ENCODE measurements around the gene CES1.
"Not testable (repeated sequence)": the region's sequence is repeated elsewhere in the genome, so short reads cannot be mapped to it uniquely, and the experiment has no call there.

CES1 gene

DNA sequence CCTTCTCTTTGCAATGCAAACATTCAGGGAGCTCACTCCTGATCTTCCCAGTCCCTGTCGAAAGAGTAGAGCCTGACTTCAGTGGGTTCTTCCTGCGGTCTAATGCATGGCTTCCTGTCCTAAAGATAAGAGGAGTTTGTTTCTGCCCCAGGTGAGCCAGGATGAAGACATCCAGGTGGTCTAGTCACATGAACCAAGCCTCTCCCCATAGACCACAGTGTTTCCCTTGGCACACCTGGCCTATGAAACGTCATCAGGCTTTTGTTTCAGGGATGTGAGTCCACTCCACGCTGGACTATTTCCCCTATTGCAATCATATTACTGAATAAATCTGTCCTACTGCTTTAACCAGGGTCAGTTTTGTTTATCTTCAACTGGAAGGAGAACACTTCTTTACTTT is 21.1 kb downstream of the CES1 start:
- no peak for DNase-seq (ENCODE audit: low read depth, low spot score)
- Histone ChIP-seq H3K4me3 (ENCODE audit: insufficient read length, low read depth) (no peak overlapping the region), H3K27me3 (ENCODE audit: insufficient read depth, insufficient read length) (no peaks in the 10 kb centered on the region), H3K36me3 (ENCODE audit: insufficient read depth, insufficient read length, low read length) (no peaks in the 10 kb centered on the region), H3K4me1 (ENCODE audit: insufficient read depth, insufficient read length) (no peaks in the 10 kb centered on the region), H3K9ac (ENCODE audit: insufficient read length, low read depth) (no peak overlapping the region), H3K9me3 (ENCODE audit: insufficient read depth, low read length) (no peaks in the 10 kb centered on the region)
- no peak for TF ChIP-seq ZNF274 (IDR thresholded peaks at IDR 0.05; ENCODE audit: low read depth, low read length)
- no peak for TF ChIP-seq SUZ12 (IDR thresholded peaks at IDR 0.05; ENCODE audit: extremely low read depth, insufficient read depth, insufficient read length)
- no peak for TF ChIP-seq YY1 (IDR thresholded peaks at IDR 0.05; ENCODE audit: insufficient read depth, insufficient read length)

- no peak for DNase-seq (ENCODE audit: low read depth, low spot score)
- H3K9ac ChIP-seq (ENCODE audit: insufficient read length, low read depth): no peak overlapping the region
- H3K4me3 ChIP-seq (ENCODE audit: insufficient read length, low read depth): no peak overlapping the region
- no peaks in the 10 kb centered on the region for H3K27me3 ChIP-seq (ENCODE audit: insufficient read depth, insufficient read length)
- H3K9me3 ChIP-seq (ENCODE audit: insufficient read depth, low read length): no peaks in the 10 kb centered on the region
- H3K36me3 ChIP-seq (ENCODE audit: insufficient read depth, insufficient read length, low read length): no peaks in the 10 kb centered on the region
- H3K4me1 ChIP-seq (ENCODE audit: insufficient read depth, insufficient read length): no peaks in the 10 kb centered on the region
- TF ChIP-seq YY1 (IDR thresholded peaks at IDR 0.05; ENCODE audit: insufficient read depth, insufficient read length) (no peak), ZNF274 (IDR thresholded peaks at IDR 0.05; ENCODE audit: low read depth, low read length) (no peak)
Measured at GRCh38 chr16:55810451-55810961, 22.4 kb downstream of the CES1 start.

DNA sequence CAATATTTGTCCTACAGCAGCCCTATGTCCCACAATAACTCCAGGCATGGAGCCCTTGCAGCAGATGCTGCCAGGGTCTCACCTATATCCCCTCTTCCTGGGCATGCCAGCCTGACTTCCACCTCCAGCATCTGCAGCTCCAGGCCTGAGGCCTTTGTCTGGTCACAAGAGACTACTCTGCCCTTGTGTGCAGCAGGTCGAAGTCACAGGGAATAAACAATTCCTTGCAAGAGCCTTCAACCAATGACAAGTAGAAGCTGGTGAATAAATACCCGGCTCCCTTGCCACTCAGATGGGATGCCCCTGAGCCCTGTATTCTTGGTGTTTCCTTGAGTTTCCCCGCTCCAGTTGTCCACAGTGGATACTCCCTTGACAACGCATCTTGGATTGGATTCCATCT is 23.0 kb downstream of the CES1 start:
- no peak overlapping the region for H3K9ac ChIP-seq (ENCODE audit: insufficient read length, low read depth)
- H3K27me3 ChIP-seq (ENCODE audit: insufficient read depth, insufficient read length): no peaks in the 10 kb centered on the region
- DNase-seq (ENCODE audit: low read depth, low spot score): no peak
- H3K9me3 ChIP-seq (ENCODE audit: insufficient read depth, low read length): no peaks in the 10 kb centered on the region
- H3K36me3 ChIP-seq (ENCODE audit: insufficient read depth, insufficient read length, low read length): no peaks in the 10 kb centered on the region
- H3K4me1 ChIP-seq (ENCODE audit: insufficient read depth, insufficient read length): no peaks in the 10 kb centered on the region
- TF ChIP-seq YY1 (IDR thresholded peaks at IDR 0.05; ENCODE audit: insufficient read depth, insufficient read length) (no peak), ZNF274 (IDR thresholded peaks at IDR 0.05; ENCODE audit: low read depth, low read length) (no peak), SUZ12 (IDR thresholded peaks at IDR 0.05; ENCODE audit: extremely low read depth, insufficient read depth, insufficient read length) (no peak)
- H3K4me3 ChIP-seq (ENCODE audit: insufficient read length, low read depth): no peak overlapping the region

DNA sequence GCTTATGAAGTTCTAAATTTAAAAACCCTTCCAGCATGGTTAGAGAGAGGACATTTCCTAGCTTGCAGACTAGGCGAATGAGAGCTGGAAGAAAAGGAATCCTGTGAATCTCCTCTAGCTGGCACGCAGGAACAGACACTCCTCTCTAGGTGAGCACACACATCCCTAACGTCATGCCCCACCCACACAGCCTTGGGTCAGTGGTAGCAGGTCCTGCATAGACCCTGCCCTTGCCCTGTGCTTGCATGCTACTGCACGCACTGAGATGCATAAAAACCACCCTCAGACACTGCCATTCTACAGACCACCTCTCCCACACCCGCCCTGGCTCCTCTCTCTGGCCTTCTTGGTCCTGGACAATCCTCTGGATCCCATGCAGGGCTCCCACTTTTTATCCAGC is 23.5 kb downstream of the CES1 start:
- Histone ChIP-seq H3K36me3 (ENCODE audit: insufficient read depth, insufficient read length, low read length) (no peaks in the 10 kb centered on the region), H3K9ac (ENCODE audit: insufficient read length, low read depth) (no peak overlapping the region), H3K9me3 (ENCODE audit: insufficient read depth, low read length) (no peaks in the 10 kb centered on the region), H3K4me1 (ENCODE audit: insufficient read depth, insufficient read length) (no peaks in the 10 kb centered on the region), H3K27me3 (ENCODE audit: insufficient read depth, insufficient read length) (no peaks in the 10 kb centered on the region), H3K4me3 (ENCODE audit: insufficient read length, low read depth) (no peak overlapping the region)
- DNase-seq (ENCODE audit: low read depth, low spot score): no peak
- TF ChIP-seq SUZ12 (IDR thresholded peaks at IDR 0.05; ENCODE audit: extremely low read depth, insufficient read depth, insufficient read length) (no peak), ZNF274 (IDR thresholded peaks at IDR 0.05; ENCODE audit: low read depth, low read length) (no peak), YY1 (IDR thresholded peaks at IDR 0.05; ENCODE audit: insufficient read depth, insufficient read length) (no peak)

DNA sequence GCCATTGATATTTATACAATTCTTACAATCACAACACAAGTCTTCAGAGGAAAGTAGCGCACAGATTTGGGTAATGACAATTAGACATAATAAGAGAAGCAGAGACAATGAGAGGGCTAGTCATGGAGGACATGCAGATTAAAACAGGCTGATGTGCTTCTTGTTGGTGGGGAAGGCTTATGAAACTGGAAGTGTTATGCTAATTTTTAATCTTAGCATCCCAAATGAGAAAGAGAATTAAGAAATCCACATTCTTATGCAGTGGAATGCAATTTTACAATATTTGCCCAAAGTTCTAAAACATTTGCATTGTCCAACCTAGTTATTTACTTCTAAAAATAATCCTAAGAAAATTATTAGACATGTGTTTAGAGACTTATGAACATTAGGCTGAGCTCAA is 24.6 kb downstream of the CES1 start:
- not testable (repeated sequence) for H3K36me3 ChIP-seq (ENCODE audit: insufficient read depth, insufficient read length, low read length); DNase-seq (ENCODE audit: low read depth, low spot score); H3K27me3 ChIP-seq (ENCODE audit: insufficient read depth, insufficient read length); H3K4me1 ChIP-seq (ENCODE audit: insufficient read depth, insufficient read length); H3K4me3 ChIP-seq (ENCODE audit: insufficient read length, low read depth); H3K9ac ChIP-seq (ENCODE audit: insufficient read length, low read depth); H3K9me3 ChIP-seq (ENCODE audit: insufficient read depth, low read length)

DNA sequence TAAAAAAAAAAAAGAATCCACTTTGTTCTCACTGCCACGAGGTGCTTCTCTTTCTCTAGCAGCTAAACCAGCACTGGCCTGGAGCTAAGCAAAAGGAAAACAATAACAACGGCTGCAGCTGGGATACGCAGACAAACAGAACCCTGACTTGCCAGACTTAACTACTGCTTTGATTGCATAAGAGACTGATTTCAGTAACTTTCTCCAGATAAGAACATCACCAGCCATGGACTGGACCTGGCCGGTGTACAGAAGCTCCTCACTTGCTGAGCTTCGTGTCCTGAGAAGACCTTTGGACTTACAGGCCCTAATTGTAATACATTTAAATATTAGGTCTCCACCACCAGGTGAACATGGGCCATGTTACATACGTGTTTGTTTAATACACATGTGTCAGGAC is 27.8 kb downstream of the CES1 start:
- not testable (repeated sequence) for H3K27me3 ChIP-seq (ENCODE audit: insufficient read depth, insufficient read length); H3K4me1 ChIP-seq (ENCODE audit: insufficient read depth, insufficient read length); DNase-seq (ENCODE audit: low read depth, low spot score); H3K36me3 ChIP-seq (ENCODE audit: insufficient read depth, insufficient read length, low read length); H3K4me3 ChIP-seq (ENCODE audit: insufficient read length, low read depth); H3K9me3 ChIP-seq (ENCODE audit: insufficient read depth, low read length); H3K9ac ChIP-seq (ENCODE audit: insufficient read length, low read depth)

GRCh38 chr16:55803681-55804080 is 29.2 kb downstream of the CES1 start:
- H3K36me3 ChIP-seq (ENCODE audit: insufficient read depth, insufficient read length, low read length); H3K9me3 ChIP-seq (ENCODE audit: insufficient read depth, low read length); H3K27me3 ChIP-seq (ENCODE audit: insufficient read depth, insufficient read length); H3K9ac ChIP-seq (ENCODE audit: insufficient read length, low read depth); H3K4me1 ChIP-seq (ENCODE audit: insufficient read depth, insufficient read length); DNase-seq (ENCODE audit: low read depth, low spot score); H3K4me3 ChIP-seq (ENCODE audit: insufficient read length, low read depth): not testable (repeated sequence)

DNA sequence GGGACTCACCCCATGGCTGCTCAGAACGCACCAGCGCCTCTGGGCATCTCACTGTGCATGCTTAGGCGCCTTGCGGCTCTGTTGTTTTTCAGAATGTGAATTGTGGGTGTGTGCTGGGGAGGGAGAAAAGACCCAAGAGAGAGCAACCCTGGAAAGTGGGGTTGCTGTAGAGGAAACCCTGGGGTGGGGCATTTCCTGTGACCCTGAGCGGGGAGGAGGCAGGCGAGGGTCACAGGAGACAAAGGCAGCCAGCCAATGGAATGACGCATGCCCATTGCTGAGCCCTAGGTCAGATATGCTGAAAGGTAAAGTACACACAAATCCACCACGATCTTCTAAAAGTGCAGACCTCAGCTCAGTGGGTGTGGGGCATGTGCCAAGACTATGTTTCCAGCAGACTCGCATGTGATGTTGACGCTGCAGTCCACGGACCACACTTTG is 39.9 kb downstream of the CES1 start:
- DNase-seq (ENCODE audit: low read depth, low spot score); H3K9ac ChIP-seq (ENCODE audit: insufficient read length, low read depth); H3K36me3 ChIP-seq (ENCODE audit: insufficient read depth, insufficient read length, low read length); H3K9me3 ChIP-seq (ENCODE audit: insufficient read depth, low read length); H3K4me3 ChIP-seq (ENCODE audit: insufficient read length, low read depth); H3K27me3 ChIP-seq (ENCODE audit: insufficient read depth, insufficient read length); H3K4me1 ChIP-seq (ENCODE audit: insufficient read depth, insufficient read length): not testable (repeated sequence)

- not testable (repeated sequence) for H3K9ac ChIP-seq (ENCODE audit: insufficient read length, low read depth); H3K4me3 ChIP-seq (ENCODE audit: insufficient read length, low read depth); H3K36me3 ChIP-seq (ENCODE audit: insufficient read depth, insufficient read length, low read length); H3K4me1 ChIP-seq (ENCODE audit: insufficient read depth, insufficient read length); H3K9me3 ChIP-seq (ENCODE audit: insufficient read depth, low read length); DNase-seq (ENCODE audit: low read depth, low spot score); H3K27me3 ChIP-seq (ENCODE audit: insufficient read depth, insufficient read length)
Measured at GRCh38 chr16:55791512-55791911, 41.4 kb downstream of the CES1 start.

GRCh38 chr16:55790240-55790639 is 42.7 kb downstream of the CES1 start:
- H3K9ac ChIP-seq (ENCODE audit: insufficient read length, low read depth); H3K4me3 ChIP-seq (ENCODE audit: insufficient read length, low read depth); H3K4me1 ChIP-seq (ENCODE audit: insufficient read depth, insufficient read length); H3K9me3 ChIP-seq (ENCODE audit: insufficient read depth, low read length); H3K27me3 ChIP-seq (ENCODE audit: insufficient read depth, insufficient read length); H3K36me3 ChIP-seq (ENCODE audit: insufficient read depth, insufficient read length, low read length); DNase-seq (ENCODE audit: low read depth, low spot score): not testable (repeated sequence)

DNA sequence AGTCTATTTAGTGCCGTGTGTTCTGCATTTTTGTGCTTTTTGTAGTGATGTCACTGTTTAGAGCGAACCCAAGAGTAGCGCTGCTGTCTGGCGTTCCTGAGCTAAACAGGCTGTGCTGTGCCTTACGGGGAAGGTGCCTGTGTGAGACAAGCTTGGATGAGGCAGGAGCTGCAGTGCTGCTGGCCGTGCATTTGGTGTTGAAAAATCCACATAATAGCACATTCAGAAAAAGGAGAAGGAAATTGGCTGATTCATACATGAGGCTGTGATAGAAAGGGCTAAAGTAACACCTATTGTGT is 50.2 kb downstream of the CES1 start:
- not testable (repeated sequence) for H3K4me3 ChIP-seq (ENCODE audit: insufficient read length, low read depth); H3K9ac ChIP-seq (ENCODE audit: insufficient read length, low read depth); H3K27me3 ChIP-seq (ENCODE audit: insufficient read depth, insufficient read length); DNase-seq (ENCODE audit: low read depth, low spot score); H3K9me3 ChIP-seq (ENCODE audit: insufficient read depth, low read length); H3K4me1 ChIP-seq (ENCODE audit: insufficient read depth, insufficient read length); H3K36me3 ChIP-seq (ENCODE audit: insufficient read depth, insufficient read length, low read length)
